ENCODE data around the gene PREPL.

- no peak for TF ChIP-seq CTCF (conservative IDR thresholded peaks at IDR 0.05 in 1 of 2, IDR thresholded peaks at IDR 0.05 in 1 of 2; ENCODE audit: low read depth in 1 of 2, low read length in 2 of 2)
- no peak for TF ChIP-seq EZH2 (IDR thresholded peaks at IDR 0.05; ENCODE audit: low read length, missing control alignments)
Observed at GRCh38 chr2:44286119-44286883, 75.0 kb downstream of the PREPL start.
